Muscle layer of colon (tissue), 2 donors: ENCODE results near the gene ATF5.
"Not testable (repeated sequence)": the region's sequence is repeated elsewhere in the genome, so short reads cannot be mapped to it uniquely, and the experiment has no call there.

Experiments
- H3K27ac ChIP-seq: one replicate; pipeline ENCODE4 v1.7.0; 2013; ENCODE audit warnings: low read depth, mild to moderate bottlenecking, low read length, moderate library complexity
- H3K27me3 ChIP-seq, 2 donors: one replicate each; pipeline ENCODE4 v1.7.0; 2013; ENCODE audit warnings: low read length in 2 of 2, mild to moderate bottlenecking in 2 of 2; ENCODE audit not compliant: insufficient read depth in 2 of 2, control insufficient read depth in 1 of 2
- H3K36me3 ChIP-seq: one replicate; pipeline ENCODE4 v1.7.0; 2013; ENCODE audit warnings: mild to moderate bottlenecking, low read length; ENCODE audit not compliant: insufficient read depth
- H3K4me1 ChIP-seq: one replicate; pipeline ENCODE4 v1.7.0; 2013; ENCODE audit warnings: mild to moderate bottlenecking, low read length; ENCODE audit not compliant: insufficient read depth
- H3K4me3 ChIP-seq, 2 donors: one replicate each; pipeline ENCODE4 v1.7.0; 2013; ENCODE audit warnings: low read length in 2 of 2, low read depth in 1 of 2, mild to moderate bottlenecking in 1 of 2, moderate library complexity in 1 of 2
- H3K9ac ChIP-seq: one replicate; pipeline ENCODE4 v1.7.0; 2013; ENCODE audit warnings: low read length
- H3K9me3 ChIP-seq: one replicate; pipeline ENCODE4 v1.7.0; 2013; ENCODE audit warnings: mild to moderate bottlenecking, low read length
- donor health status: abdominal sarcoma.
- donor health status: Adenocarcinoma of cecum.

Gene ATF5

DNA sequence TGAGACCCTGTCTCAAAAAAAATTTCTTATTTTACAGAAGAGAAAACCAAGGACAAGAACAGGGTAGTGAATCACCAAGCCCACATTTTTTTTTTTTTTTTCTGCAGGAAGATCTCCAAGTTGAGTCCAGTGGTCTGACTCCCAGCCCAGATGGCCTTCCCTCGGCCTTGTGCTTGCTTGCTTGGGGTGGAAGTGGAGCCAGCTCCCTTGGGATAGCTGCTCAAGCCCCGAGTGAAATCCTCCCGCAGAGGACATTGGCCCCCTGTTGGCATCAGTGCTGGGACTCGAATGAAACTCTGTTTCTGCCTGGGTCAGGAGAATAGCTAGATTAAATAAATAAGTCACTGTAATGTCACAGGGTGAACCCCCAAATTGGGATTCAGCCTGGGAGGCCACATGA lies 9.7 kb downstream of the ATF5 start:
- no peaks in the 10 kb centered on the region for H3K36me3 ChIP-seq
- H3K4me1 ChIP-seq = peaks cover 5% of the 10 kb centered on the region
- H3K27me3 ChIP-seq = peaks cover 0 to 9% of the 10 kb centered on the region in 2 donors
- no peak overlapping the region for H3K9ac ChIP-seq
- H3K4me3 ChIP-seq = no peak overlapping the region
- no peaks in the 10 kb centered on the region for H3K9me3 ChIP-seq
- H3K27ac ChIP-seq = no peak overlapping the region

DNA sequence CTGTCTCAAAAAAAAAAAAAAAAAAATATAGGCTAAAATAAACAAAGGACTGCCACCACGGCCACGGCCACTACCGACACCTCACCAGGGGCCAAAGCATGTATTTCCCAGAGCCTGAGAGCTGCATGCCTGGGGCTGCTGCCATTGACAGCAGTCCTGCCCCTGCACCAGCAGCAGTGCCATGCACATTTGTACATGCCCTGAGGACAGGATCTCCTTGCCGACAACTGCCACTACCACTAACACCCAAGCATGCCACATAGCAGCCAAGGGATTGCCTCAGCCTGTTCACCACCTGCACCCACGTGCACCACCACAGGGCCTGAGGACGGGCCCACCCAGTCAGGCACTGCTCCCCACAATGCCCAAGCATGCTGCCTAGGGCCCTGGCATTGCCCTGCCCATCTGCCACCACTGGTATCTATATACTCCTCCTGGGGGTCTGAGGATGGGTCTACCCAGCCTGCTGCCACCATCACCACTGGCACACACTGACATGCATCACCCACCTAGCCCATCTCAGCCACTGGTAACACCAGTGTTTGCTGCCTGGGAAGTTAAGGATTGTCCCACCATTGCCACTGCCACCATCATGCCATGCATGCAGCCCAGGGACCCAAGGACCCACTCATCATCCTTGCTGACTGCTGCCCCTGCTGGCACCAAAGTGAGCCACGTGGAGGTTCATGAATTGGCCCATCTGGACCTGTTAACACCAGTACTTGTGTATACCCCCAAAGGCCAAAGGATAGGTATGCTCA lies 10.9 kb downstream of the ATF5 start:
- Histone ChIP-seq H3K27ac (no peak overlapping the region), H3K9me3 (no peaks in the 10 kb centered on the region), H3K9ac (no peak overlapping the region), H3K36me3 (no peaks in the 10 kb centered on the region), H3K27me3 (peaks cover 0 to 9% of the 10 kb centered on the region in 2 donors), H3K4me1 (peaks cover 5% of the 10 kb centered on the region), H3K4me3 (no peak overlapping the region)

DNA sequence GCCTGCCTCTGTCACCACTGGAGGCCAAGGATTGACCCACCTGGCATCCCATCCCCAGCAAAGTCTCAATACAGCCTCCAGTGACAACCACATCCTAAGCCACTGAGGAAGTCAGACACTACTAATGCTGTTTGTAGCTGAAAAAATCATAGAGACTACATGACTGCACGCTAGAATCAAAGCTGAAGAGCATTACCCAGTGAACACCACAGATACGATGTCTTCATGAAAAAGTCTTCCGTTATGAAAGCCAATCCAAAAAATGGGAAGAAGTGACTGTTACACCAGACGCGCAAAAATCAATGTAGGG lies 11.4 kb downstream of the ATF5 start:
- peaks cover 0 to 9% of the 10 kb centered on the region in 2 donors for H3K27me3 ChIP-seq
- peaks cover 5% of the 10 kb centered on the region for H3K4me1 ChIP-seq
- no peaks in the 10 kb centered on the region for H3K36me3 ChIP-seq
- H3K9ac ChIP-seq = no peak overlapping the region
- no peak overlapping the region for H3K4me3 ChIP-seq
- no peak overlapping the region for H3K27ac ChIP-seq
- H3K9me3 ChIP-seq = no peaks in the 10 kb centered on the region

DNA sequence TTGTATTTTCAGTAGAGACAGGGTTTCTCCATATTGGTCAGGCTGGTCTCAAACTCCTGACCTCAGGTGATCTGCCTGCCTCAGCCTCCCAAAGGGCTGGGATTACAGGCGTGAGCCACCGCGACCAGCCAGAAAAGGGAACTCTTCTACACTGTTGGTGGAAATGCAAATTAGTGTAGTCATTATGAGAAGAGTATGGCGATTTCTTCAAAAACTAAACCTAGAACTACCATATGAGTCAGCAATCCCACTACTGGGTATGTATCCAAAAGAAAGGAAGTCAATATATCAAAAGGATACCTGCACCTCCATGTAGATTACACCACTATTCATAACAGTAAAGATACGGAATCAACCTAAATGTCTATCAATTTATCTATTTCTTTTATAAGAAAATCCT lies 15.6 kb downstream of the ATF5 start:
- not testable (repeated sequence) for H3K4me3 ChIP-seq, H3K4me1 ChIP-seq

DNA sequence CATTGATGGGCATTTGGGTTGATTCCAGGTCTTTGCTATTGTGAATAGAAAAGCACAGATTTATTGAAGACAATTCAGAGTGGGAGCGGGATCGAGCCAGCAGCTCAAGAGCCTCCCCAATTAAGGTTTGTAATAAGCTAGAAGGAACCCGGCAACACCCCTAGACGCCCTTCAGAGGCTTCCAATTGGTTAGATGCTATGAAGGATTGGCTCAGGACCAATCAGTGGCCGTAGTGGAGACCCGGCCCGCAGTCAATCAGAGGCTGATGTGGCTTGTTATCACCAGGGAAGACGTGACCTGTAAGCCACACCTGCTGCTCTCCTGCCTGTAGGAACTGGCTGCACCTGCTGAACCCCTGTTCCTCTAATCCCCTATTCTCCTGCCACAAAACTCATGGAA lies 17.4 kb downstream of the ATF5 start:
- Histone ChIP-seq H3K9me3 (no peaks in the 10 kb centered on the region), H3K27ac (no peak overlapping the region), H3K4me1 (no peaks in the 10 kb centered on the region), H3K9ac (no peak overlapping the region), H3K36me3 (no peaks in the 10 kb centered on the region), H3K4me3 (no peak overlapping the region), H3K27me3 (peaks cover 0 to 8% of the 10 kb centered on the region in 2 donors)

More for the DNA sequence above, 15.6 kb downstream of the ATF5 start:
- not testable (repeated sequence) for H3K27me3 ChIP-seq, H3K27ac ChIP-seq, H3K36me3 ChIP-seq, H3K9me3 ChIP-seq, H3K9ac ChIP-seq

DNA sequence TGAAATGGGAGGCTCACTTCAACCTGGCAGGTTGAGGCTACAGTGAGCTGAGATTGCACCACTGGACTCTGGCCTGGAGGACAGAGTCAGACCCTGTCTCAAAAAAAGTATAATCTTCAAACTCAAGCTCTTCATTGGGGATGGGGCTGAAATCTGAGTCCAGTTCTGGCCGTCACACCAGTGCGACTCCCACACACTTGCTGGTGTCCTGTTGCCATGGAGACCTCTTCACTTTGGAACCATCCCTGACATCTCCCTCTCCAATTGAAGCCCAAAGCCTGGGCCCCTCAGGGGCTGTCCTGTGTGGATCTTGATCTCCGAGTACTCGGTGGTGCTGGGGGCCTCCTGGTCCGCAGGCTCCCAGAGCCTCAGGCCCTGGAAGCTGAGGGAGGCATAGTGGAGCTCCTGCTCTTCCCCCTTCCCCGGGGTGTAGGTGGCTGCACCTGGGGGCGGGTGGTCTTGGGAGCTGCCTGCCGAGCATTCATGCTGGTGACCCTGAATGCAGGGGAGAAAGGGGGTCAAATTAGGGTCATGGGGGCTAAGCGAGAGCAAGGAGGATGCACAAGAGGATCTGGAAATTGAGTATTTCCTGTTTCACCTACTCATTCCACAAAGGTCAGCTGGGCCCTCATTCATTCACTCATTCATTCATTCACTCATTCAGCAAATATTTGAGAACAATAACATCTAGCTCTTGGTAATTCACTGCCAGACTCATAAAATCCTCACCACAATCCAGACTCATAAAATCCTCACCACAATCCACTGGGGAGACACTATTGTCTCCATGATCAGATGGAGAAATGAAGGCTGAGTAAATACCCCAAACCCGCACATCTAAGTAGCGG lies 21.0 kb downstream of the ATF5 start:
- no peaks in the 10 kb centered on the region for H3K9me3 ChIP-seq
- peaks cover 0 to 19% of the 10 kb centered on the region in 2 donors for H3K27me3 ChIP-seq
- H3K27ac ChIP-seq = no peak overlapping the region
- H3K4me1 ChIP-seq = peaks cover 9% of the 10 kb centered on the region
- no peaks in the 10 kb centered on the region for H3K36me3 ChIP-seq
- no peak overlapping the region for H3K4me3 ChIP-seq
- H3K9ac ChIP-seq = no peak overlapping the region

DNA sequence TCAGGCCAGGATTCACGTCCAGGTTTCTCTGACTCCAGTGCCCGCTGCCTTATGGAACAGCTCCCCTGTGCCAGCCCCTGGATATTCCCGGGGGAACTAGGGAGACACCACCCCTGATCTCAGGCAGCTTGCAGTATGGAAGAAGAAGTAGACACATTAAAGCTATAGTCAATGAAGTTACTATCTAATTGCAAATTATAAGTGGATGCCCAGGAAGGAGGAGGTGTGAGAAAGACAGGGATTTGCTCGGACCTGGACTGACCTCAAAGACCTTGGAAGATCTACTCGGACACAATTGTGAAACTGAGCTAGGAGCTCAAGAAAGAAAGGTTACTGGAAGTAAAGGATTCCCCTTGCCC lies 21.6 kb downstream of the ATF5 start:
- H3K4me3 ChIP-seq = no peak overlapping the region
- H3K36me3 ChIP-seq = no peaks in the 10 kb centered on the region
- H3K27me3 ChIP-seq = peaks cover 0 to 19% of the 10 kb centered on the region in 2 donors
- H3K27ac ChIP-seq = no peak overlapping the region
- H3K9ac ChIP-seq = no peak overlapping the region
- peaks cover 12% of the 10 kb centered on the region for H3K4me1 ChIP-seq
- H3K9me3 ChIP-seq = no peaks in the 10 kb centered on the region

DNA sequence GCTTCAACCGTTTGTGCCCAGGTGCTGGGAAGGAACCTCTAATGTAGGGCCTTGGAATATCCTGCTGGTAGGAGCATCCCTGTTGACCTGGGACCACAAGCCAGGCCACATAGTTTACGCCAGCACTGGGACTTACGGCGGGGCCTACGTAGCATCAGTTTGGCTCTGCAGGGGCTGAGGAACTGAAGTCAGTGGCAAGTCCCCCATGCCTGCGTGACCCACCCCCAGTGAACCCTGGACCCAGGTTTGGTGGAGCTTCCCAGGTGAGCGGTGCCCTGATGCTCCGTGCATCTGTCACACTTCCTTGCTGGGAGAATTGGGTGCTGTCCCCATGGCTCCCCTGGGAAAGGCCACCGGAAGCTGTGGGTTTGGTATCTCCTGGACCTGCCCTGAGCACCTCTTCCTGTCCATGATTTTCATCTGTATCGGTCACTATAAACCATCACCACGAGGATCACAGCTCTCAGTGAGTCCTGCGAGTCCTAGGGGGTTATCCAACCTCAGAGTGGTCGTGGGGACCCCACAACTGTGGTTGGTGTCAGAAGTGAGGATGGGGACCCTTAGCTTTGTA lies 22.0 kb downstream of the ATF5 start:
- Histone ChIP-seq H3K9ac (no peak overlapping the region), H3K9me3 (no peaks in the 10 kb centered on the region), H3K36me3 (no peaks in the 10 kb centered on the region), H3K27ac (no peak overlapping the region), H3K4me1 (peaks cover 12% of the 10 kb centered on the region), H3K4me3 (no peak overlapping the region), H3K27me3 (peaks cover 0 to 19% of the 10 kb centered on the region in 2 donors)

DNA sequence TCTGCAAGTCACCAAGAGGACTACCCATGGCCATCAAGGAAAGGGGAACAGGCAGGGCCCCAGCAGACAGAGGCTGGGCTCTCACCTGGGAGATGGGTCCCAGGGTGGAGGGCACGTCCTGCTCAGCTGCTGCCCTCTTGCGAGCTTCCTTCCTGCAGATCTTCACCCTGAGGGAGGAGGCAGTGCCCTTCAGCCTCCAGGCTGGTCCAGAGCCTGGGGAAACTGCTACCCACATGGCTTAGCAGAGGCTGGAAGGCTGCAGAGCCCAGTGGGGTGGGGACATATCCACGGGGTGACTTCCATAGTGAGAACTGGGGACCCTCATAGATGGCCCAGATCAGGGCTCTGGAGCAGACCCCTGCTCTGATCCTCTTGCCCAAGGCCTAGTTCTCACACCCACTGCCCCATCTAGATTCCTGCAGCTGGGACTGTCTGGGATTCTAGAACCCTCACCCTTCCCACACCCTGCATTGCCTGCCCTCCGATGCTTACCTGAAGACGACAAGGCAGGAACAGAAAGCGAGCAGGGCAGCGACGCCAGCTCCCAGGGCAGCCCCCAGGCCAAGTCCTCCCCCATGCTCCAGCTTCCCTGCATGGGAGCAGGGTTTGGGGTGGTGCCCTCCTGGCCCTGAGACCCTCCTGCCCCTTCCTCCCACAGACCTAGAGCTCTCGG lies 22.9 kb downstream of the ATF5 start:
- no peak overlapping the region for H3K9ac ChIP-seq
- H3K27me3 ChIP-seq = peaks cover 2 to 19% of the 10 kb centered on the region in 2 donors
- no peak overlapping the region for H3K27ac ChIP-seq
- H3K36me3 ChIP-seq = no peaks in the 10 kb centered on the region
- H3K4me3 ChIP-seq = no peak overlapping the region
- H3K4me1 ChIP-seq = peaks cover 12% of the 10 kb centered on the region
- H3K9me3 ChIP-seq = no peaks in the 10 kb centered on the region

DNA sequence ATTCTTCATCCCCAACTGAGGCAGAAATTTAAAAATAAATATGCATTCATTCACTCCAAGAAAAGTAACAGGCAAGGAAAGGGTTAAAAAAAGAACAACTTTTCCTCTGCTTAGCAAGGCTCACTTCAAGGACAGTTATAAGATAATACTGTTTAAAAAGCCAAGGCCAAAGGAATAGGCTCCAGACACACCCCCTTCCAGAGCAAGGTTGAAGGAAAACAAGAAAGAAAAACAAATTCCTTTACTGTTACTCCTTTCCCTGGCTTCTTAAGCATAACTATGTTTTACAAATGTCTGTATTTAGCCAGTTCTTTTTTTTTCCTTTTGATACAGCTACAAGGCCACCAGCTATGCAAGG lies 23.5 kb downstream of the ATF5 start:
- no peak overlapping the region for H3K9ac ChIP-seq
- peaks cover 8 to 19% of the 10 kb centered on the region in 2 donors for H3K27me3 ChIP-seq
- no peaks in the 10 kb centered on the region for H3K36me3 ChIP-seq
- no peak overlapping the region for H3K27ac ChIP-seq
- no peaks in the 10 kb centered on the region for H3K9me3 ChIP-seq
- H3K4me1 ChIP-seq = peaks cover 12% of the 10 kb centered on the region
- no peak overlapping the region for H3K4me3 ChIP-seq

DNA sequence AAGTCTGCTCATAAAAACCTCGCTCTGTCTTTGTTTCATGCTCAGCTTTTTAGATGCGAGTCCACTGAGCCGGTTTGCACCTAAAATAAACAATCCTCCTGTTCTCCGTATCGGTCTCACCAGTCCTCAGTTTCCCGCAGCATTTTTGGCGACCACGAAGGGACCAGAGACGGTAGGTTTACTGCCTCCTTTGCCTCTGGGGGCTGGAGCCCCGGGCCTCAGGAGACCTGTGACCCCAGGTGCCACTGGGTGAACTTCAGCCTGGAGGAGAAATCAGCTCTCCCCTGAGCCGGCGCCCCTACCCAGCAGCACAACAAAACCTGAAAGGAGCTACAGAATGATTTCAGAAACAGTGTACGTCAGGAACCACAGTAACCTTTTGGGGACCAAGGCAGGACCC lies 23.9 kb downstream of the ATF5 start:
- Histone ChIP-seq H3K27ac (no peak overlapping the region), H3K4me1 (peaks cover 12% of the 10 kb centered on the region), H3K9me3 (no peaks in the 10 kb centered on the region), H3K36me3 (no peaks in the 10 kb centered on the region), H3K9ac (no peak overlapping the region), H3K27me3 (peaks cover 8 to 19% of the 10 kb centered on the region in 2 donors), H3K4me3 (no peak overlapping the region)
